Endothelial cell of umbilical vein (primary cell): Measurements from ENCODE around the gene SLC4A5. TPM values are rescaled to one million over a fixed set of nuclear protein-coding genes. Genes with fewer than 3 reads are reported as not detected.

ENCODE experiments used
- BruUV-seq: library from RNA; stranded (reverse); fragments of 400-500 nt; replicated peaks from 2 replicates; lab custom pipeline; 2021; lab: Mats Ljungman, UMichigan
- CTCF ChIA-PET: fragments of 300-600, 350-600 bp; sonication (Branson Sonifier 250); formaldehyde crosslinking; loops from one replicate; lab custom pipeline; 2021; ENCODE audit warnings: antibody characterized with exemption, inconsistent platforms; lab: Charles Lee
- POLR2A ChIA-PET: fragments of 300-600, 350-600 bp; sonication (Branson Sonifier 250); formaldehyde crosslinking; loops from one replicate; lab custom pipeline; 2021; ENCODE audit warnings: antibody characterized with exemption, inconsistent platforms; lab: Charles Lee
- DNase-seq: peaks from one replicate; pipeline ENCODE4 v3.0.0-alpha.2; 2011; ENCODE audit warnings: low read depth, low spot score
- FAIRE-seq: peaks from 2 replicates; lab custom pipeline; 2011; peaks lifted over from hg19 to GRCh38; lab: Jason Lieb, UNC
- H2AFZ ChIP-seq: 2 replicates; pipeline ENCODE4 v1.6.0; 2012; ENCODE audit warnings: low read depth, low read length, control low read depth, inconsistent platforms
- H3K27ac ChIP-seq: 2 replicates; pipeline ENCODE4 v1.5.1; 2011; ENCODE audit warnings: low read depth, mild to moderate bottlenecking, control low read depth, low read length, moderate library complexity; ENCODE audit not compliant: insufficient read depth
- H3K27me3 ChIP-seq, 2 experiments: 2 replicates each; pipeline versions ENCODE4 v1.6.0 to v1.6.1; 2011; ENCODE audit warnings: low read length in 2 of 2, mixed read lengths in 1 of 2; ENCODE audit not compliant: control insufficient read depth in 2 of 2, insufficient read depth in 2 of 2
- H3K36me3 ChIP-seq, 2 experiments: 2 replicates in 1 of 2; 3 replicates in 1 of 2; pipeline ENCODE4 v1.5.1; 2011; ENCODE audit warnings: low read length in 2 of 2, mild to moderate bottlenecking in 1 of 2, moderate library complexity in 1 of 2; ENCODE audit not compliant: control insufficient read depth in 2 of 2, insufficient read depth in 2 of 2; ENCODE audit errors: extremely low read depth in 1 of 2
- H3K4me1 ChIP-seq: 3 replicates; pipeline ENCODE4 v1.5.1; 2011; ENCODE audit warnings: mild to moderate bottlenecking, low read length; ENCODE audit not compliant: control insufficient read depth, insufficient read depth; ENCODE audit errors: extremely low read depth
- H3K4me2 ChIP-seq: 2 replicates; pipeline ENCODE4 v1.6.1; 2011; ENCODE audit warnings: low read length, control low read depth, mixed read lengths; ENCODE audit not compliant: insufficient read depth
- H3K4me3 ChIP-seq, 3 experiments: fragments of 200-600 bp in 1 of 3; sonication (generic), shearing (Covaris generic) in 1 of 3; replicated peaks in 1 of 3; 2 replicates each; pipeline ENCODE4 v1.5.1; 2011 to 2016; ENCODE audit warnings: control low read depth in 3 of 3, low read length in 3 of 3, mild to moderate bottlenecking in 2 of 3, inconsistent platforms in 1 of 3, low read depth in 1 of 3, moderate library complexity in 1 of 3; ENCODE audit not compliant: insufficient read depth in 1 of 3
- H3K79me2 ChIP-seq: 2 replicates; pipeline ENCODE4 v1.6.0; 2012; ENCODE audit warnings: low read length, inconsistent platforms; ENCODE audit not compliant: control insufficient read depth, insufficient read depth
- H3K9ac ChIP-seq: replicated peaks from 2 replicates; pipeline ENCODE3; 2011; ENCODE audit warnings: low read length, control low read depth; ENCODE audit not compliant: insufficient read depth; ENCODE audit errors: extremely low read depth
- H3K9me1 ChIP-seq: replicated peaks from 3 replicates; pipeline ENCODE4 v1.6.0; 2011; ENCODE audit warnings: mild to moderate bottlenecking, low read length; ENCODE audit not compliant: control insufficient read depth, insufficient read depth; ENCODE audit errors: extremely low read depth
- H3K9me3 ChIP-seq: replicated peaks from 2 replicates; pipeline ENCODE4 v1.5.1; 2012; ENCODE audit warnings: low read length, inconsistent platforms; ENCODE audit not compliant: control insufficient read depth, insufficient read depth
- H4K20me1 ChIP-seq: replicated peaks from 2 replicates; pipeline ENCODE3; 2011; ENCODE audit warnings: mild to moderate bottlenecking, low read length; ENCODE audit not compliant: control insufficient read depth, insufficient read depth; ENCODE audit errors: extremely low read depth
- EZH2 ChIP-seq: IDR thresholded peaks from 2 replicates; pipeline ENCODE4 v1.6.1; 2012; ENCODE audit warnings: borderline replicate concordance, low read depth, mild to moderate bottlenecking, moderate library complexity, low read length, inconsistent platforms; ENCODE audit not compliant: severe bottlenecking
- FOS ChIP-seq: IDR thresholded peaks from 2 replicates; pipeline ENCODE4 v1.6.1; 2011; ENCODE audit warnings: mild to moderate bottlenecking, low read length, moderate library complexity, borderline replicate concordance; ENCODE audit not compliant: insufficient read depth
- GATA2 ChIP-seq: IDR thresholded peaks from 2 replicates; pipeline ENCODE4 v1.7.0; 2011; ENCODE audit warnings: low read depth, mild to moderate bottlenecking, moderate library complexity, mixed read lengths, low read length; ENCODE audit not compliant: insufficient read length, insufficient read depth
- JUN ChIP-seq: IDR thresholded peaks from 2 replicates; pipeline ENCODE4 v1.6.1; 2011; ENCODE audit warnings: borderline replicate concordance, low read depth; ENCODE audit not compliant: insufficient read length, insufficient read depth
- MYC ChIP-seq: IDR thresholded peaks from one replicate; pipeline ENCODE4 v1.6.1; 2011; ENCODE audit warnings: mild to moderate bottlenecking, low read depth, low read length
- POLR2A ChIP-seq: IDR thresholded peaks from 2 replicates; pipeline ENCODE4 v1.6.1; 2012; ENCODE audit warnings: low read depth, mild to moderate bottlenecking, control low read depth, low read length
- POLR2AphosphoS5 ChIP-seq: IDR thresholded peaks from 2 replicates; pipeline ENCODE4 v1.6.1; 2012; ENCODE audit warnings: low read depth, mild to moderate bottlenecking, control low read depth, low read length, moderate library complexity; ENCODE audit not compliant: insufficient read depth
- dilution Hi-C: fragments of 300-500 bp; cut with MboI; formaldehyde crosslinking; loops from one replicate; pipeline ENCODE4 v1.15.0; 2019; ENCODE audit warnings: low sequenced_read_pairs; ENCODE audit not compliant: extremely low pct_ligation_motif_present
- intact Hi-C: fragments of 100-400 bp; cut with micrococcal nuclease; formaldehyde crosslinking; loops from one replicate; pipeline ENCODE4 v1.10.0; 2022
- polyA plus RNA-seq, 4 experiments: library from polyadenylated mRNA; depleted of rRNA in 3 of 4; stranded (reverse) in 3 of 4; unstranded in 1 of 4; fragments of >200 nt; gene quantifications; 2 replicates each; pipeline versions ENCODE4 v1.2.1 to v1.2.3, GENCODE V29; 2011 to 2012; ENCODE audit warnings: missing spikeins in 1 of 4
- total RNA-seq: library from RNA; stranded (reverse); gene quantifications from 2 replicates; pipeline ENCODE4 v1.2.3, GENCODE V29; 2021
- TF ChIP-seq, protein P1 (sequence below): IDR thresholded peaks from 2 replicates; pipeline ENCODE4 v1.6.1; 2011; ENCODE audit not compliant: insufficient read depth, insufficient read length
- TF ChIP-seq, protein P2 (sequence below), 2 donors: IDR thresholded peaks; 1 replicate in 1 of 2; 2 replicates in 1 of 2; pipeline ENCODE4 v1.5.1; 2011; ENCODE audit warnings: low read length in 2 of 2, mild to moderate bottlenecking in 2 of 2, moderate library complexity in 2 of 2, control low read depth in 1 of 2, inconsistent platforms in 1 of 2, low read depth in 1 of 2; ENCODE audit not compliant: insufficient read depth in 1 of 2; ENCODE audit errors: extremely low read depth in 1 of 2

SLC4A5 gene
- total and polyA plus RNA-seq, 2 donors (not counting 3 experiments of a cell fraction or from before 2014, with no cell fraction given): 0.12 to 0.97 TPM

GRCh38 chr2:74374509-74375205 lies 31.4 kb upstream of the SLC4A5 start:
- dilution Hi-C loops (no loop called here), intact Hi-C loops (no loop called here)
- TF ChIP-seq, protein P1, sequence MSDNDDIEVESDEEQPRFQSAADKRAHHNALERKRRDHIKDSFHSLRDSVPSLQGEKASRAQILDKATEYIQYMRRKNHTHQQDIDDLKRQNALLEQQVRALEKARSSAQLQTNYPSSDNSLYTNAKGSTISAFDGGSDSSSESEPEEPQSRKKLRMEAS: no peak
- TF ChIP-seq, protein P2, sequence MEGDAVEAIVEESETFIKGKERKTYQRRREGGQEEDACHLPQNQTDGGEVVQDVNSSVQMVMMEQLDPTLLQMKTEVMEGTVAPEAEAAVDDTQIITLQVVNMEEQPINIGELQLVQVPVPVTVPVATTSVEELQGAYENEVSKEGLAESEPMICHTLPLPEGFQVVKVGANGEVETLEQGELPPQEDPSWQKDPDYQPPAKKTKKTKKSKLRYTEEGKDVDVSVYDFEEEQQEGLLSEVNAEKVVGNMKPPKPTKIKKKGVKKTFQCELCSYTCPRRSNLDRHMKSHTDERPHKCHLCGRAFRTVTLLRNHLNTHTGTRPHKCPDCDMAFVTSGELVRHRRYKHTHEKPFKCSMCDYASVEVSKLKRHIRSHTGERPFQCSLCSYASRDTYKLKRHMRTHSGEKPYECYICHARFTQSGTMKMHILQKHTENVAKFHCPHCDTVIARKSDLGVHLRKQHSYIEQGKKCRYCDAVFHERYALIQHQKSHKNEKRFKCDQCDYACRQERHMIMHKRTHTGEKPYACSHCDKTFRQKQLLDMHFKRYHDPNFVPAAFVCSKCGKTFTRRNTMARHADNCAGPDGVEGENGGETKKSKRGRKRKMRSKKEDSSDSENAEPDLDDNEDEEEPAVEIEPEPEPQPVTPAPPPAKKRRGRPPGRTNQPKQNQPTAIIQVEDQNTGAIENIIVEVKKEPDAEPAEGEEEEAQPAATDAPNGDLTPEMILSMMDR (IDR thresholded peaks at IDR 0.05; ENCODE audit: extremely low read depth in 1 of 2, insufficient read depth in 1 of 2, low read depth in 1 of 2, low read length in 2 of 2): no peak
- no peak for TF ChIP-seq EZH2
- no peak for TF ChIP-seq POLR2AphosphoS5
- no peak for TF ChIP-seq GATA2
- no peak for TF ChIP-seq POLR2A
- TF ChIP-seq FOS: no peak
- no peak for TF ChIP-seq JUN
- no peak for TF ChIP-seq MYC
- Histone ChIP-seq H3K4me2 (no peak overlapping the region), H3K9ac (no peak overlapping the region), H3K36me3 (peaks cover 5 to 31% of the 10 kb centered on the region in 2 experiments), H3K4me3 (no peak overlapping the region), H2AFZ (no peak overlapping the region), H4K20me1 (no peaks in the 10 kb centered on the region), H3K4me1 (no peaks in the 10 kb centered on the region), H3K27me3 (no peaks in the 10 kb centered on the region), H3K9me3 (no peaks in the 10 kb centered on the region), H3K9me1 (no peaks in the 10 kb centered on the region), H3K79me2 (peaks cover 10% of the 10 kb centered on the region), H3K27ac (no peak overlapping the region)
- no TSS peak for BruUV-seq
- ChIA-PET CTCF (interaction anchor here (1.1 to 1.5 kb wide), 2 partner anchors 17 to 40 kb away, joined by 3 to 5 read pairs; no protein-coding TSS in a partner anchor), POLR2A (no interaction called here)
- FAIRE-seq (no peak), DNase-seq (peak; percentile 19)
